Lung microvascular endothelial cell (primary cell): ENCODE results near the gene PFDN5. TPM values are rescaled to one million over a fixed set of nuclear protein-coding genes. Genes with fewer than 3 reads are reported as not detected.

ENCODE experiments used
- total RNA-seq: library from RNA; depleted of rRNA; stranded (reverse); fragments of >200 nt; gene quantifications from 2 replicates; pipeline ENCODE4 v1.2.1, GENCODE V29; 2014

The PFDN5 gene
- total RNA-seq, 1 donor from 2014 or later = 577 TPM

Other genes starting within 250 kb of the PFDN5 start
- 15.9 and 18.3 TPM in 2 replicates for gene TNS2, start 245.5 kb upstream of the PFDN5 start, total RNA-seq
- 8.9 and 12.9 TPM in 2 replicates for gene SPRYD3, start 216.2 kb upstream of the PFDN5 start, total RNA-seq
- 2.2 and 16.6 TPM in 2 replicates for gene IGFBP6, start 197.9 kb upstream of the PFDN5 start, total RNA-seq
- gene SOAT2, start 192.1 kb upstream of the PFDN5 start, total RNA-seq = not detected in 2 replicates
- 9.6 and 12.1 TPM in 2 replicates for gene ZNF740, start 114.8 kb upstream of the PFDN5 start, total RNA-seq
- gene CSAD, start 114.6 kb upstream of the PFDN5 start, total RNA-seq = 2.6 and 6.0 TPM in 2 replicates
- gene ITGB7, start 88.3 kb upstream of the PFDN5 start, total RNA-seq = not detected in 2 replicates
- 5.2 and 10.9 TPM in 2 replicates for gene RARG, start 63.3 kb upstream of the PFDN5 start, total RNA-seq
- gene ESPL1, start 27.2 kb upstream of the PFDN5 start, total RNA-seq = 0.99 and 3.7 TPM in 2 replicates
- 31.6 and 35.9 TPM in 2 replicates for gene MYG1, start 4.2 kb downstream of the PFDN5 start, total RNA-seq
- 23.8 and 24.6 TPM in 2 replicates for gene AAAS, start 26.1 kb downstream of the PFDN5 start, total RNA-seq
- gene SP7, start 40.8 kb downstream of the PFDN5 start, total RNA-seq = not detected in 2 replicates
- 21.4 and 26.8 TPM in 2 replicates for gene SP1, start 84.6 kb downstream of the PFDN5 start, total RNA-seq
- gene AMHR2, start 128.3 kb downstream of the PFDN5 start, total RNA-seq = not detected in 2 replicates
- gene PRR13, start 146.2 kb downstream of the PFDN5 start, total RNA-seq = 14.1 and 17.9 TPM in 2 replicates
- gene PCBP2, start 156.6 kb downstream of the PFDN5 start, total RNA-seq = 299 TPM in 2 replicates
- 2.4 and 5.7 TPM in 2 replicates for gene MAP3K12, start 203.9 kb downstream of the PFDN5 start, total RNA-seq
- 33.1 and 36.1 TPM in 2 replicates for gene TARBP2, start 205.7 kb downstream of the PFDN5 start, total RNA-seq
- not detected in 2 replicates for gene NPFF, start 211.9 kb downstream of the PFDN5 start, total RNA-seq